ENCODE results near the gene ZNF672. TPM values are rescaled to one million over a fixed set of nuclear protein-coding genes. Genes with fewer than 3 reads are reported as not detected.

Gene ZNF672
- total RNA-seq, 1 experiment from 2014 or later: 27.6 TPM

- no peak overlapping the region; the same call in 1 of the 2 replicates for H3K27ac ChIP-seq (ENCODE audit: low read depth, low read length)
- no peaks in the 10 kb centered on the region for H3K27me3 ChIP-seq (ENCODE audit: insufficient read depth, low read length)
- TF ChIP-seq, protein P1, sequence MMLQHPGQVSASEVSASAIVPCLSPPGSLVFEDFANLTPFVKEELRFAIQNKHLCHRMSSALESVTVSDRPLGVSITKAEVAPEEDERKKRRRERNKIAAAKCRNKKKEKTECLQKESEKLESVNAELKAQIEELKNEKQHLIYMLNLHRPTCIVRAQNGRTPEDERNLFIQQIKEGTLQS (IDR thresholded peaks at IDR 0.05): no peak
- TF ChIP-seq SP1 (IDR thresholded peaks at IDR 0.05; ENCODE audit: low read depth) (no peak), POLR2AphosphoS5 (IDR thresholded peaks at IDR 0.05; ENCODE audit: low read depth, low read length) (peak; percentile 50), EZH2phosphoT487 (IDR thresholded peaks at IDR 0.05; ENCODE audit: borderline replicate concordance) (no peak)
- TF ChIP-seq, protein P2, sequence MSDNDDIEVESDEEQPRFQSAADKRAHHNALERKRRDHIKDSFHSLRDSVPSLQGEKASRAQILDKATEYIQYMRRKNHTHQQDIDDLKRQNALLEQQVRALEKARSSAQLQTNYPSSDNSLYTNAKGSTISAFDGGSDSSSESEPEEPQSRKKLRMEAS (IDR thresholded peaks at IDR 0.05): 0 out of 2 replicates have a peak, but pooled peaks have one; percentile 3
- H4K20me1 ChIP-seq (ENCODE audit: insufficient read depth): no peaks in the 10 kb centered on the region
- DNase-seq (ENCODE audit: low read depth, low spot score): no peak
- ATAC-seq: peak; percentile 50
- H3K4me1 ChIP-seq (ENCODE audit: control insufficient read depth in 1 of 2, insufficient read depth in 2 of 2, low read length in 2 of 2): peaks cover 5 to 28% of the 10 kb centered on the region in 2 experiments; a peak in 3 of 4 replicates
- H3K79me2 ChIP-seq (ENCODE audit: insufficient read depth, low read length): peaks cover 4% of the 10 kb centered on the region; the same call in 1 of the 2 replicates
- intact Hi-C loops (cut with micrococcal nuclease): no loop called here
- POLR2A ChIA-PET: no interaction called here
- no peaks in the 10 kb centered on the region for H3K9me3 ChIP-seq (ENCODE audit: control insufficient read depth in 1 of 2, insufficient read depth in 1 of 2, low read depth in 1 of 2, low read length in 2 of 2)
- RAD21 ChIA-PET (ENCODE audit: low non-redundant PET in 1 of 2, low total read pairs in 2 of 2, uncharacterized antibody in 2 of 2, unreplicated experiment in 2 of 2): interaction anchor here in 1 of 2 experiments (0.9 kb wide), 1 partner anchor 10 kb away, joined by 3 read pairs; no protein-coding TSS in a partner anchor
- CTCF ChIA-PET: no interaction called here
- peak overlapping the region; percentile 42 for H3K9ac ChIP-seq (ENCODE audit: low read length)
- peak overlapping the region; percentile 38 to 53 for H3K4me3 ChIP-seq (replicated peaks in 1 of 2; ENCODE audit: low read depth in 1 of 2, low read length in 2 of 2)
- H3K36me3 ChIP-seq (ENCODE audit: control insufficient read depth in 1 of 2, insufficient read depth in 2 of 2, low read length in 2 of 2): no peaks in the 10 kb centered on the region
- H3K9me2 ChIP-seq (ENCODE audit: insufficient read depth): no peaks in the 10 kb centered on the region
- H3K4me2 ChIP-seq (ENCODE audit: low read length): peak overlapping the region; percentile 74
- no peak overlapping the region for H2AFZ ChIP-seq (ENCODE audit: low read depth, low read length, poor library complexity, severe bottlenecking)
- no TSS peak for BruUV-seq (replicated peaks)
Measured at GRCh38 chr1:248862998-248863881, 25.2 kb downstream of the ZNF672 start.

DNA sequence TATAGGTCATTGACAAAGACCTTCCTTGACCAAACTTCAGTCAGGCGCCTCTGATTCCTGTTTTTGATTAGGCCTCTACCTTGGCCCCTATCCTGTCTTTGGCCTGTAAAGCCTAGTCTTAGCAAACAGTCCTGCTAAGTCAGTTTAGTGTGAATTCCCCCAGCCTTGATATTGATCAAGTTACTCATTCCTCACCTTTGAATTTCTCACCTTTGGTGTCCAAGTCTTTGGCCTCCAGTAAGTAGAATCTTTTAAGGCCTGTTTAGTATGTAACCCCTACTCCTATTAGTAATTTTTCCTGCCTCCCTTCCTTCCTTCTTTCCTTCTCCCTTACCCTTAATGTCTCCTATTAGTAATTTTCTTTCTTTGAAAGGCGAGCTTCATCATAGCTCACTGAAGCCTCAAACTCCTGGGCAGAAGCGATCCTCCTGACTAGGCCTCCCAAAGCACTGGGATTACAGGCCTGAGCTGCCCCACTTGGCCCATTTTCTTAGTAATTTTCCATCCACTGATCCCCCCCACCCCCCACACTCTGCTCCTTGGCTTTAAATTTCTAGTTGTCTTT is 33.9 kb downstream of the ZNF672 start:
- Histone ChIP-seq H3K9me2 (ENCODE audit: insufficient read depth) (no peaks in the 10 kb centered on the region), H3K9ac (ENCODE audit: low read length) (0 out of 2 replicates have a peak overlapping the region, but pooled peaks have one; percentile 20), H2AFZ (ENCODE audit: low read depth, low read length, poor library complexity, severe bottlenecking) (peak overlapping the region; percentile 86), H3K79me2 (ENCODE audit: insufficient read depth, low read length) (no peaks in the 10 kb centered on the region), H3K27me3 (ENCODE audit: insufficient read depth, low read length) (no peaks in the 10 kb centered on the region), H4K20me1 (ENCODE audit: insufficient read depth) (no peaks in the 10 kb centered on the region), H3K4me3 (replicated peaks in 1 of 2; ENCODE audit: low read depth in 1 of 2, low read length in 2 of 2) (no peak overlapping the region), H3K9me3 (ENCODE audit: control insufficient read depth in 1 of 2, insufficient read depth in 1 of 2, low read depth in 1 of 2, low read length in 2 of 2) (no peaks in the 10 kb centered on the region), H3K4me1 (ENCODE audit: control insufficient read depth in 1 of 2, insufficient read depth in 2 of 2, low read length in 2 of 2) (peaks cover 10 to 25% of the 10 kb centered on the region in 2 experiments), H3K36me3 (ENCODE audit: control insufficient read depth in 1 of 2, insufficient read depth in 2 of 2, low read length in 2 of 2) (no peaks in the 10 kb centered on the region), H3K4me2 (ENCODE audit: low read length) (peak overlapping the region; percentile 96), H3K27ac (ENCODE audit: low read depth, low read length) (peak overlapping the region; percentile 74; the same call in 1 of the 2 replicates)
- no peak for ATAC-seq
- intact Hi-C loops (cut with micrococcal nuclease): no loop called here
- BruUV-seq (replicated peaks): no TSS peak
- ChIA-PET RAD21 (ENCODE audit: low non-redundant PET in 1 of 2, low total read pairs in 2 of 2, uncharacterized antibody in 2 of 2, unreplicated experiment in 2 of 2) (no interaction called here), POLR2A (interaction anchor here (2.2 kb wide), 1 partner anchor 13 kb away, joined by 11 read pairs; the partner anchor contains the start of gene ZNF692), CTCF (interaction anchor here (1.4 to 2.1 kb wide), 2 partner anchors 13 to 33 kb away, joined by 6 to 18 read pairs; partner anchors contain the start of genes ZNF672 and ZNF692)
- no peak for TF ChIP-seq EZH2 (IDR thresholded peaks at IDR 0.05)
- peak; percentile 41; the same call in 1 of the 2 replicates for TF ChIP-seq ZFX (IDR thresholded peaks at IDR 0.05)
- no peak for DNase-seq (ENCODE audit: low read depth, low spot score)
